HG02759 (cell line): ENCODE data around the gene CIAO3.

Experiments used
- ATAC-seq: cut with Tn5 transposase; IDR thresholded peaks from one replicate; pipeline ENCODE4 v1.9.1; 2021; ENCODE audit warnings: mild to moderate bottlenecking, moderate library complexity; ENCODE audit not compliant: unreplicated experiment

The CIAO3 gene

GRCh38 chr16:740764-741505, at the start of gene CIAO3:
Gene CIAO3, minus strand, starts transcription at chr16:740997. Its CDS starts 12 bp downstream, at chr16:740985.
- peak; percentile 77 for ATAC-seq

GRCh38 chr16:790086-790485, 49.3 kb upstream of the CIAO3 start:
- no peak for ATAC-seq

GRCh38 chr16:789191-789850, 48.5 kb upstream of the CIAO3 start:
- ATAC-seq, result no peak

- peak; percentile 82 for ATAC-seq
Observed at GRCh38 chr16:788399-789126, 47.8 kb upstream of the CIAO3 start, which contains the start of gene CHTF18. Gene CHTF18, plus strand, starts transcription at chr16:788620. Its CDS starts 65 bp downstream, at chr16:788685.

GRCh38 chr16:787978-788398, 47.2 kb upstream of the CIAO3 start, which contains the start of gene RPUSD1:
Gene RPUSD1, minus strand, starts transcription at chr16:788381. Its CDS starts 644 bp downstream, at chr16:787737.
- ATAC-seq, result no peak

- ATAC-seq, result no peak
Observed at GRCh38 chr16:787321-787966, 46.6 kb upstream of the CIAO3 start.

GRCh38 chr16:785563-786535, 45.1 kb upstream of the CIAO3 start:
- no peak for ATAC-seq

GRCh38 chr16:784431-784830, 43.6 kb upstream of the CIAO3 start:
- ATAC-seq, result no peak

- no peak for ATAC-seq
Observed at GRCh38 chr16:783404-784161, 42.8 kb upstream of the CIAO3 start.

GRCh38 chr16:782766-783403, 42.1 kb upstream of the CIAO3 start:
- no peak for ATAC-seq

- ATAC-seq, result no peak
Observed at GRCh38 chr16:782258-782657, 41.5 kb upstream of the CIAO3 start.

GRCh38 chr16:781346-782010, 40.7 kb upstream of the CIAO3 start:
- no peak for ATAC-seq

- ATAC-seq, result no peak
Observed at GRCh38 chr16:780296-780695, 39.5 kb upstream of the CIAO3 start.

- ATAC-seq, result no peak
Observed at GRCh38 chr16:779561-779960, 38.8 kb upstream of the CIAO3 start.

GRCh38 chr16:778909-779527, 38.2 kb upstream of the CIAO3 start:
- ATAC-seq, result no peak

- ATAC-seq, result no peak
Observed at GRCh38 chr16:778447-778846, 37.6 kb upstream of the CIAO3 start.

- ATAC-seq, result no peak
Observed at GRCh38 chr16:777826-778225, 37.0 kb upstream of the CIAO3 start.

- ATAC-seq, result no peak
Observed at GRCh38 chr16:776824-777223, 36.0 kb upstream of the CIAO3 start.
